Stomach (tissue), 9 donors: ENCODE data around the gene USP32. TPM values are rescaled to one million over a fixed set of nuclear protein-coding genes. Genes with fewer than 3 reads are reported as not detected.
"Not testable (repeated sequence)": the region's sequence is repeated elsewhere in the genome, so short reads cannot be mapped to it uniquely, and the experiment has no call there.

ENCODE experiments used
- DNase-seq, 2 donors: peaks; one replicate each; pipeline versions ENCODE4 v3.0.0 to v3.0.0-alpha.2; 2013 to 2019
- H3K27ac ChIP-seq, 5 donors: fragments of 200-600 bp in 4 of 5; sonication (generic) in 4 of 5; one replicate each; pipeline ENCODE4 v1.5.1; 2013 to 2019; ENCODE audit warnings: mild to moderate bottlenecking in 1 of 5, moderate library complexity in 1 of 5
- H3K27me3 ChIP-seq, 3 donors: fragments of 200-600 bp; sonication (generic); one replicate each; pipeline ENCODE4 v1.5.1; 2017 to 2019; ENCODE audit warnings: mixed run types in 1 of 3
- H3K36me3 ChIP-seq, 4 donors: fragments of 200-600 bp; sonication (generic); 1 replicate in 3 of 4; 2 replicates in 1 of 4; pipeline ENCODE4 v1.5.1; 2016 to 2019
- H3K4me1 ChIP-seq, 4 donors: fragments of 200-600 bp; sonication (generic); one replicate each; pipeline ENCODE4 v1.5.1; 2016 to 2019
- H3K4me3 ChIP-seq, 4 donors: fragments of 200-600 bp; sonication (generic) in 3 of 4; one replicate each; pipeline ENCODE4 v1.5.1; 2016 to 2019; ENCODE audit warnings: mild to moderate bottlenecking in 1 of 4
- H3K9me3 ChIP-seq, 4 donors: fragments of 200-600 bp; sonication (generic); one replicate each; pipeline ENCODE4 v1.5.1; 2016 to 2019
- CTCF ChIP-seq, 7 experiments: fragments of 450-650 bp in 4 of 7; fragments of 200-600 bp in 3 of 7; sonication (generic) in 3 of 7; IDR thresholded peaks; one replicate each; pipeline ENCODE4 v1.5.1; 2016 to 2019; ENCODE audit warnings: antibody characterized with exemption in 7 of 7, control low read depth in 2 of 7, mild to moderate bottlenecking in 1 of 7
- EP300 ChIP-seq: sonication (generic); formaldehyde crosslinking; IDR thresholded peaks from one replicate; pipeline ENCODE4 v1.6.1; 2017; ENCODE audit warnings: antibody characterized with exemption
- POLR2A ChIP-seq, 4 donors: fragments of 450-650 bp; IDR thresholded peaks; one replicate each; pipeline ENCODE4 v1.6.1; 2016; ENCODE audit warnings: antibody characterized with exemption in 4 of 4, control low read depth in 2 of 4, mild to moderate bottlenecking in 1 of 4, moderate library complexity in 1 of 4
- POLR2AphosphoS5 ChIP-seq, 3 donors: sonication (generic); formaldehyde crosslinking; IDR thresholded peaks; one replicate each; pipeline ENCODE4 v1.6.1; 2016; ENCODE audit warnings: antibody characterized with exemption in 3 of 3
- WGBS, 5 donors: extraction: QIAGEN DNeasy Blood & Tissue Kit in 3 of 5; methylation state at CpG; one replicate each; pipeline versions ENCODE4 v1.1.5 to v1.1.7; 2013 to 2018; 5-methylcytosine and 5-hydroxymethylcytosine counted together
- intact Hi-C: fragments of 100-400 bp; cut with DNase I; formaldehyde crosslinking; loops from one replicate; pipeline ENCODE4 v1.15.1; 2023; ENCODE audit warnings: low total_unique reads
- polyA plus RNA-seq, 3 donors: library from polyadenylated mRNA; stranded (reverse); fragments of 200-250 nt; gene quantifications; one replicate each; pipeline ENCODE4 v1.2.3, GENCODE V29; 2013
- total RNA-seq, 5 donors: library from RNA; depleted of rRNA; stranded (reverse); fragments of >200 nt; gene quantifications; one replicate each; pipeline versions ENCODE4 v1.1.0 to v1.2.3, GENCODE V29; 2014 to 2016
- donor health status: healthy with polysubstance abuse.
- donor health status: Bipolar disorder and iron deficiency.
- donor health status: healthy.

USP32 gene
- total and polyA plus RNA-seq, 8 donors: 7.5 to 70.9 (median 16.0) TPM

- H3K9me3 ChIP-seq, intact Hi-C loops, H3K27ac ChIP-seq, H3K36me3 ChIP-seq, DNase-seq, H3K4me1 ChIP-seq, H3K27me3 ChIP-seq, H3K4me3 ChIP-seq: not testable (repeated sequence)
- WGBS, 5 donors: 85 to 89% (median 86%) methylated on average over 6 of the region's 6 CpGs
Measured at GRCh38 chr17:60428491-60428890, 36.6 kb upstream of the USP32 start.

GRCh38 chr17:60426596-60426995 is 34.7 kb upstream of the USP32 start:
- no peaks in the 10 kb centered on the region for H3K36me3 ChIP-seq
- H3K9me3 ChIP-seq: no peaks in the 10 kb centered on the region
- H3K27me3 ChIP-seq: no peaks in the 10 kb centered on the region
- no peak for DNase-seq
- H3K4me3 ChIP-seq: no peak overlapping the region
- TF ChIP-seq CTCF (IDR thresholded peaks at IDR 0.05) (no peak), POLR2AphosphoS5 (IDR thresholded peaks at IDR 0.05) (no peak), POLR2A (IDR thresholded peaks at IDR 0.05) (no peak), EP300 (no peak)
- WGBS, 5 donors: 91 to 93% (median 92%) methylated on average over 6 to 10 of the region's 10 CpGs
- H3K4me1 ChIP-seq: peaks cover 0 to 5% (median 4%) of the 10 kb centered on the region in 4 donors
- intact Hi-C loops: no loop called here
- H3K27ac ChIP-seq: no peak overlapping the region

GRCh38 chr17:60425626-60426025 is 33.7 kb upstream of the USP32 start:
- no peaks in the 10 kb centered on the region for H3K9me3 ChIP-seq
- intact Hi-C loops: no loop called here
- H3K36me3 ChIP-seq: no peaks in the 10 kb centered on the region
- no peak overlapping the region for H3K4me3 ChIP-seq
- DNase-seq: no peak
- no peak overlapping the region for H3K27ac ChIP-seq
- TF ChIP-seq POLR2AphosphoS5 (IDR thresholded peaks at IDR 0.05): no peak
- TF ChIP-seq EP300: no peak
- no peak for TF ChIP-seq CTCF (IDR thresholded peaks at IDR 0.05)
- no peak for TF ChIP-seq POLR2A (IDR thresholded peaks at IDR 0.05)
- H3K4me1 ChIP-seq: peaks cover 4 to 15% (median 10%) of the 10 kb centered on the region in 4 donors
- H3K27me3 ChIP-seq: no peaks in the 10 kb centered on the region
- WGBS, 5 donors: 80 to 91% (median 90%) methylated on average over 3 to 6 of the region's 6 CpGs

GRCh38 chr17:60423865-60424264 is 31.9 kb upstream of the USP32 start:
- TF ChIP-seq POLR2AphosphoS5 (IDR thresholded peaks at IDR 0.05) (no peak), EP300 (no peak)
- no peak overlapping the region for H3K27ac ChIP-seq
- H3K27me3 ChIP-seq: no peaks in the 10 kb centered on the region
- peaks cover 4 to 15% (median 10%) of the 10 kb centered on the region in 4 donors for H3K4me1 ChIP-seq
- no peak overlapping the region for H3K4me3 ChIP-seq
- intact Hi-C loops: no loop called here
- no peak for DNase-seq
- no peaks in the 10 kb centered on the region for H3K9me3 ChIP-seq
- 69 to 74% (median 70%) methylated on average over 3 of the region's 3 CpGs for WGBS, 5 donors
- no peaks in the 10 kb centered on the region for H3K36me3 ChIP-seq

- intact Hi-C loops: no loop called here
- DNase-seq: peak in 1 of 2 donors; percentile 23
- H3K27me3 ChIP-seq: no peaks in the 10 kb centered on the region
- H3K27ac ChIP-seq: peak within 1 kb of the TSS in 4 of 5 donors; percentile 10 to 71 (median 46)
- no peaks in the 10 kb centered on the region for H3K36me3 ChIP-seq
- H3K4me3 ChIP-seq: peak within 1 kb of the TSS; percentile 53 to 59 (median 56)
- TF ChIP-seq CTCF (IDR thresholded peaks at IDR 0.05) (no peak), POLR2A (IDR thresholded peaks at IDR 0.05) (no peak), POLR2AphosphoS5 (IDR thresholded peaks at IDR 0.05) (no peak), EP300 (no peak)
- WGBS, 5 donors: 70 to 86% (median 78%) methylated on average over 14 to 18 of the region's 18 CpGs
- H3K4me1 ChIP-seq: peaks cover 4 to 15% (median 10%) of the 10 kb centered on the region in 4 donors
- H3K9me3 ChIP-seq: no peaks in the 10 kb centered on the region
Measured at GRCh38 chr17:60422162-60422665, 30.3 kb upstream of the USP32 start, which contains the start of gene CHCT1. TSS of gene CHCT1 (plus strand) at chr17:60422489. CDS start at chr17:60422593, 104 bp downstream.
